ENCODE results near the gene TSEN54.

TSEN54 gene

DNA sequence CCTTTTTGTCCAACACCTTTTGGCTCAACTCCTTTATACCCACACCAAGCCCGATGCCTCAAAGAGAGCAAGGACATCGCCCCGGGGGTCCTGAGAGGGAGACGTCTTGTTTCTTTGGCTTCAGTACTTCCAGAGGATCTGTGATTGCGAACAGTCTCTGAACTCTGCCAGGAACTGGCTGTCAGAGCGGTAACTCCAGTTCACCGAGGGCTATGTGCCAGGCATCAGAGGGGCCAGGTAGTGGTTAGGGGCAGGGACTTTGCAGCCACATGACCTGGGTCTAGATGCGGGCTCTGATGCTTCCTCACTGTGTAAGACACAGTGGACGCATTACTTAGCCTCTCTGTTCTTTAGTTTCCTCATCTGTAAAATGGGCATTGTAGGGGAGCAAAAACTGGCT lies 30.8 kb downstream of the TSEN54 start:
- no peak for DNase-seq

GRCh38 chr17:75548813-75549212 lies 32.5 kb downstream of the TSEN54 start:
- no peak for DNase-seq

- DNase-seq: no peak
Measured at GRCh38 chr17:75549246-75550138, 33.2 kb downstream of the TSEN54 start.

- DNase-seq: no peak
Measured at GRCh38 chr17:75550139-75550465, 33.8 kb downstream of the TSEN54 start.

GRCh38 chr17:75551266-75551665 lies 34.9 kb downstream of the TSEN54 start:
- no peak for DNase-seq

- DNase-seq: no peak
Measured at GRCh38 chr17:75552425-75553294, 36.3 kb downstream of the TSEN54 start.

- no peak for DNase-seq
Measured at GRCh38 chr17:75553295-75554110, 37.2 kb downstream of the TSEN54 start.

GRCh38 chr17:75555679-75556153 lies 39.4 kb downstream of the TSEN54 start:
- no peak for DNase-seq

- no peak for DNase-seq
Measured at GRCh38 chr17:75557075-75557851, 40.9 kb downstream of the TSEN54 start.

GRCh38 chr17:75557852-75558665 lies 41.7 kb downstream of the TSEN54 start:
- DNase-seq: no peak

- no peak for DNase-seq
Measured at GRCh38 chr17:75558666-75559530, 42.6 kb downstream of the TSEN54 start.

- no peak for DNase-seq
Measured at GRCh38 chr17:75559958-75560533, 43.7 kb downstream of the TSEN54 start.

GRCh38 chr17:75561927-75562603 lies 45.7 kb downstream of the TSEN54 start:
- no peak for DNase-seq

DNA sequence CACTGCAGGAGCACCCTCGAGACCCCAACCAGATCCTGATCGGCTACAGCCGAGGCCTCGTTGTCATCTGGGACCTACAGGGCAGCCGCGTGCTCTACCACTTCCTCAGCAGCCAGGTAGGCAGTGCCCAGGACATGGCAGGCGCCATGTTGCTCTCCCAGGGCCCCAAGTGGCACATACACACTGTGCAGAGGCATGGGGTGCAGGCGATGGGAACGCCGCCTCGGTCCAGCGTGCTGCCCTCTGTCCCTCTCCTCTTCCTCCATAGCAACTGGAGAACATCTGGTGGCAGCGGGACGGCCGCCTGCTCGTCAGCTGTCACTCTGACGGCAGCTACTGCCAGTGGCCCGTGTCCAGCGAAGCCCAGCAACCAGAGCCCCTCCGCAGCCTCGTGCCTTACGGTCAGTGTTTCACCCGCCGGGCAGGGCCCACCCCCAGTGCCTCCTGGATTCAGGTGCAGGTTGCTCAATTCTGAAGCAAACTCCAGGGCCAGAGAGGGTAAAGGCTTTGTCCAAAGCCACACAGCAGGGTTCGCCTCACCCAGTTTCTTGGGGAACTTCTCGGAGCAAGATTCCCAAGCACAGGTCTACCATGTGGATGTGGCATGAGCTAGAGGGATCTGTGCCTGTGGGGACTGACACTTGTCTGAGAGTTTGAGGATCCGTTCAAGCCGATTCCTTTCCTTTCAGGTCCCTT lies 46.9 kb downstream of the TSEN54 start:
- DNase-seq: no peak

- DNase-seq: no peak
Measured at GRCh38 chr17:75564195-75564594, 47.9 kb downstream of the TSEN54 start.

GRCh38 chr17:75565066-75565465 lies 48.7 kb downstream of the TSEN54 start:
- DNase-seq: no peak

DNA sequence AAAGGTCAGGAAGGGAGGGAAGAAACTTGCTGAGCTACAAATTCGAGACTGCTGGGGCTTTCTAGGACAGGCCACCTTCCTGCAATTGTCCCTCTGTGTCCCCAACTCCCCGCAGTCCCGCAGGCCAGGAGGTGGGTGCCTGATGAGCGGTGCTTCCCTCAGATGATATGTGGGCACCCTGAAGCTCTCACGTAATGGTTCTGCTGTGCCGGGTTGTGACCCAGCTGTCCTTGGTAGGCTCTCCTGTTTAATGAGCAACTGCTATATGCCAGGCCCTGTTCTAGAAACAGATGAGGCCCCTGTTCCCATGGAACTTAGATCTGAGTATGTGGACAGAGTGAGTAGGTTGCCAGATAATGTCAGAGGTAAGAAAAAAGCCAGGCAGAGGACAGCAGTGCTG lies 49.3 kb downstream of the TSEN54 start:
- DNase-seq: no peak

DNA sequence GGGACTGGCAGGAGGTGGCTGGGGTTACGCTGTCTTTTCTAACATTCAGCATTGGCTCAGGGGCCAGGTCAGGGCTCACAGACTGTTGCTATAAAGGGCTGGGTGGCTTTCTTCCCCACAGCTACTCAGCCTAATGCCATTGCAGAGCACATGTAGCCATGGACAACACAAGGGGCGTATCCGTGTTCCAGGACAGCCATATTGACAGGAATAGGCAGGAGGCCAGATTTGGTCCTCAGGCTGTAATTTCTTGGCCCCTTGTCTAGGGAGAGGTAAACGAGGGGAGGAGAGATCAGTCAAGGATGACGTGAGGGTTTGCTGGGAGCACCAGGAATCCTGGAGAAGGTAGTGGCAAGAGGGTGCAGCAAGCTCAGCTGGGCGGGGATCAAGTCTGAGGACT lies 50.1 kb downstream of the TSEN54 start:
- no peak for DNase-seq

DNA sequence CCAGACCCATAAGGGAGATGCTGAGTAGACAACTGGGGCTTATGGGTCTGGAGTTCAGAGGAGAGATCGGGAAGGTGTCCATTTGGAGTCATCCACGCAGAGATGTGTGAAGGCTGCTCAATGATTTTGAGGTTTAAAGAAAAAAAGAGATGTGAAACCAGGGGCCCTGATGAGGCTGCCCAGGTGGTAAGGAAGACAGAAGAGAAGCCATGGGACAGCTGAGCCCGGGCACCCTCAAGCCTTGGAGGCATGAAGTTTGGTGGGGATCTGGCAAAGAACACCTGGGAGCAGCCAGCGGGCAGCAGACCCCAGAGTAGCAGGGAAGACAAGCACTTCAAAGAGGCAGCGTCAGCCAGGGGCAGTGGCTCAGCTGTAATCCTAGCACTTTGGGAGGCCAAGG lies 50.5 kb downstream of the TSEN54 start:
- DNase-seq: no peak
